DND-41 (cell line): ENCODE measurements around the gene GRID2.

Source experiments
- EZH2 ChIP-seq: IDR thresholded peaks from 3 replicates; pipeline ENCODE4 v1.6.1; 2012; ENCODE audit warnings: borderline replicate concordance, low read depth, mild to moderate bottlenecking, moderate library complexity, low read length, inconsistent platforms; ENCODE audit not compliant: severe bottlenecking
- TF ChIP-seq, protein P1 (sequence below): IDR thresholded peaks from 2 replicates; pipeline ENCODE4 v1.5.1; 2012; ENCODE audit warnings: borderline replicate concordance, low read length, moderate library complexity, mild to moderate bottlenecking; ENCODE audit not compliant: poor library complexity, severe bottlenecking; ENCODE audit errors: extremely low read depth

DNA sequence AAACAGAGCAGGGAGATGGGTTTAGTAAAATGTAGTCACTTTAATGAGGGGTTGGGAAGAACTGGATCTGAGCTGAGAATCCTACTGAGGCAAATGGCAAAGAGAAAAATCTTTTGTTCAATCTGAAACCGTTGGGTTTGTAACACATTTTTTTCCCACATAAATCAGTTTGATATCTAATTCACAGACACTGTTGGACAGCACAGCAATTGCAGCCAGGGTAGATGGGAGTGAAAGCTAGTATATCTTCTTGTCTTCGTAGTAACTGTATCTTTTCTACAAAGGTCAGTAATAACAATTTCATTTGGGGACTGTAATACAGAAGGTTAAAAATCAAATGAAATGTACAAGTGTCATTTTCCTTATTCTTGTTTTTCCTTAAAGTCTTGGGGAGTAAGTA lies 875.3 kb downstream of the GRID2 start:
- no peak for TF ChIP-seq EZH2
- TF ChIP-seq, protein P1, sequence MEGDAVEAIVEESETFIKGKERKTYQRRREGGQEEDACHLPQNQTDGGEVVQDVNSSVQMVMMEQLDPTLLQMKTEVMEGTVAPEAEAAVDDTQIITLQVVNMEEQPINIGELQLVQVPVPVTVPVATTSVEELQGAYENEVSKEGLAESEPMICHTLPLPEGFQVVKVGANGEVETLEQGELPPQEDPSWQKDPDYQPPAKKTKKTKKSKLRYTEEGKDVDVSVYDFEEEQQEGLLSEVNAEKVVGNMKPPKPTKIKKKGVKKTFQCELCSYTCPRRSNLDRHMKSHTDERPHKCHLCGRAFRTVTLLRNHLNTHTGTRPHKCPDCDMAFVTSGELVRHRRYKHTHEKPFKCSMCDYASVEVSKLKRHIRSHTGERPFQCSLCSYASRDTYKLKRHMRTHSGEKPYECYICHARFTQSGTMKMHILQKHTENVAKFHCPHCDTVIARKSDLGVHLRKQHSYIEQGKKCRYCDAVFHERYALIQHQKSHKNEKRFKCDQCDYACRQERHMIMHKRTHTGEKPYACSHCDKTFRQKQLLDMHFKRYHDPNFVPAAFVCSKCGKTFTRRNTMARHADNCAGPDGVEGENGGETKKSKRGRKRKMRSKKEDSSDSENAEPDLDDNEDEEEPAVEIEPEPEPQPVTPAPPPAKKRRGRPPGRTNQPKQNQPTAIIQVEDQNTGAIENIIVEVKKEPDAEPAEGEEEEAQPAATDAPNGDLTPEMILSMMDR: no peak
